GM18505 (cell line): Measurements from ENCODE around the gene RALGAPA2.
A peak's percentile ranks its signal among the peaks of the same experiment; 100 is the strongest.

Experiments
- ATAC-seq: cut with Tn5 transposase; IDR thresholded peaks from one replicate; pipeline ENCODE4 v1.9.1; 2021; ENCODE audit not compliant: unreplicated experiment
- POLR2A ChIP-seq: IDR thresholded peaks from 4 replicates; pipeline ENCODE4 v1.6.1; 2011; ENCODE audit warnings: borderline replicate concordance; ENCODE audit not compliant: insufficient read depth, insufficient read length; ENCODE audit errors: extremely low read depth

Gene RALGAPA2

GRCh38 chr20:20466341-20466879 lies 246.0 kb downstream of the RALGAPA2 start:
- ATAC-seq = peak; percentile 83
- peak; percentile 51 for TF ChIP-seq POLR2A

- no peak for ATAC-seq
Measured at GRCh38 chr20:20465252-20465651, 247.2 kb downstream of the RALGAPA2 start.

GRCh38 chr20:20463933-20464374 lies 248.5 kb downstream of the RALGAPA2 start:
- peak; percentile 21 for TF ChIP-seq POLR2A
- no peak for ATAC-seq

More at GRCh38 chr20:20465252-20465651, 247.2 kb downstream of the RALGAPA2 start:
- TF ChIP-seq POLR2A = no peak

- ATAC-seq = no peak
- no peak for TF ChIP-seq POLR2A
Measured at GRCh38 chr20:20462185-20462584, 250.3 kb downstream of the RALGAPA2 start.

- no peak for TF ChIP-seq POLR2A
- ATAC-seq = no peak
Measured at GRCh38 chr20:20461551-20461950, 250.9 kb downstream of the RALGAPA2 start.

GRCh38 chr20:20459726-20460125 lies 252.7 kb downstream of the RALGAPA2 start:
- ATAC-seq = no peak
- no peak for TF ChIP-seq POLR2A

- TF ChIP-seq POLR2A = no peak
- no peak for ATAC-seq
Measured at GRCh38 chr20:20457392-20458126, 254.9 kb downstream of the RALGAPA2 start.

GRCh38 chr20:20456741-20457140 lies 255.7 kb downstream of the RALGAPA2 start:
- ATAC-seq = no peak
- no peak for TF ChIP-seq POLR2A

- ATAC-seq = no peak
- no peak for TF ChIP-seq POLR2A
Measured at GRCh38 chr20:20455926-20456325, 256.5 kb downstream of the RALGAPA2 start.

- no peak for ATAC-seq
- no peak for TF ChIP-seq POLR2A
Measured at GRCh38 chr20:20454850-20455627, 257.4 kb downstream of the RALGAPA2 start.

GRCh38 chr20:20454367-20454766 lies 258.1 kb downstream of the RALGAPA2 start:
- TF ChIP-seq POLR2A = no peak
- no peak for ATAC-seq

- ATAC-seq = peak; percentile 86
- peak; percentile 45 for TF ChIP-seq POLR2A
Measured at GRCh38 chr20:20452254-20452676, 260.2 kb downstream of the RALGAPA2 start.

GRCh38 chr20:20450521-20450920 lies 261.9 kb downstream of the RALGAPA2 start:
- no peak for ATAC-seq
- TF ChIP-seq POLR2A = no peak
